H1 (cell line): ENCODE data around the gene DVL2. TPM values are rescaled to one million over a fixed set of nuclear protein-coding genes. Genes with fewer than 3 reads are reported as not detected.

Experiments
- BCL11A ChIP-seq, 2 experiments: IDR thresholded peaks; one replicate each; pipeline ENCODE4 v1.6.1; 2011; ENCODE audit warnings: low read depth in 2 of 2, low read length in 2 of 2, mild to moderate bottlenecking in 2 of 2
- EP300 ChIP-seq, 2 experiments: IDR thresholded peaks; 1 replicate in 1 of 2; 2 replicates in 1 of 2; pipeline ENCODE4 v1.6.1; 2011 to 2012; ENCODE audit warnings: low read depth in 2 of 2, low read length in 2 of 2, mild to moderate bottlenecking in 2 of 2, borderline replicate concordance in 1 of 2, inconsistent platforms in 1 of 2, moderate library complexity in 1 of 2
- FOSL1 ChIP-seq: IDR thresholded peaks from 2 replicates; pipeline ENCODE4 v1.6.1; 2011; ENCODE audit warnings: mild to moderate bottlenecking, low read depth, low read length, moderate library complexity; ENCODE audit not compliant: insufficient read depth
- GABPA ChIP-seq: IDR thresholded peaks from 2 replicates; pipeline ENCODE4 v1.6.1; 2011; ENCODE audit warnings: mild to moderate bottlenecking, low read length, moderate library complexity, borderline replicate concordance; ENCODE audit not compliant: insufficient read depth
- JUND ChIP-seq: IDR thresholded peaks from 2 replicates; pipeline ENCODE4 v1.6.1; 2011; ENCODE audit warnings: mild to moderate bottlenecking, improper control_type of control experiment, low read length
- KDM5A ChIP-seq: fragments of 200-600 bp; IDR thresholded peaks from 2 replicates; pipeline ENCODE4 v1.7.1; 2012; ENCODE audit warnings: mild to moderate bottlenecking, low read length, inconsistent platforms, mixed read lengths
- MAFK ChIP-seq: IDR thresholded peaks from 2 replicates; pipeline ENCODE4 v1.6.1; 2012; ENCODE audit warnings: low read depth, mild to moderate bottlenecking, improper control_type of control experiment, low read length
- POU5F1 ChIP-seq: IDR thresholded peaks from 2 replicates; pipeline ENCODE4 v1.6.1; 2011; ENCODE audit warnings: low read depth, mild to moderate bottlenecking, low read length, moderate library complexity
- RBBP5 ChIP-seq: IDR thresholded peaks from 2 replicates; pipeline ENCODE4 v1.7.1; 2012; ENCODE audit warnings: low read depth, mild to moderate bottlenecking, inconsistent platforms, low read length, moderate library complexity, borderline replicate concordance
- SAP30 ChIP-seq: fragments of 300-600 bp; sonication (generic); IDR thresholded peaks from 2 replicates; pipeline ENCODE4 v1.7.1; 2012; ENCODE audit warnings: low read length, moderate library complexity, mild to moderate bottlenecking, inconsistent platforms; ENCODE audit not compliant: insufficient read depth, insufficient replicate concordance
- SIN3A ChIP-seq, 2 experiments: IDR thresholded peaks in 1 of 2; conservative IDR thresholded peaks in 1 of 2; 2 replicates each; pipeline ENCODE4 v1.6.1; 2011 to 2012; ENCODE audit warnings: low read length in 2 of 2, improper control_type of control experiment in 1 of 2, low read depth in 1 of 2, mild to moderate bottlenecking in 1 of 2
- SP1 ChIP-seq: IDR thresholded peaks from 2 replicates; pipeline ENCODE4 v1.6.1; 2011; ENCODE audit warnings: low read depth, low read length
- SP2 ChIP-seq: IDR thresholded peaks from 2 replicates; pipeline ENCODE4 v1.6.1; 2012; ENCODE audit warnings: mild to moderate bottlenecking, low read length, inconsistent platforms
- SP4 ChIP-seq: IDR thresholded peaks from 2 replicates; pipeline ENCODE4 v1.6.1; 2012; ENCODE audit warnings: low read length, inconsistent platforms
- SRF ChIP-seq: IDR thresholded peaks from 2 replicates; pipeline ENCODE4 v1.6.1; 2011; ENCODE audit warnings: mild to moderate bottlenecking, low read depth, low read length, moderate library complexity
- SUZ12 ChIP-seq: fragments of 200-600 bp; sonication (generic); IDR thresholded peaks from 2 replicates; pipeline ENCODE4 v1.6.1; 2012; ENCODE audit warnings: mild to moderate bottlenecking, inconsistent platforms, low read length, moderate library complexity, mixed read lengths
- TAF1 ChIP-seq: IDR thresholded peaks from 2 replicates; pipeline ENCODE4 v1.6.1; 2011; ENCODE audit warnings: mild to moderate bottlenecking, low read depth, low read length
- TBP ChIP-seq: IDR thresholded peaks from 2 replicates; pipeline ENCODE4 v1.6.1; 2011; ENCODE audit warnings: low read depth, low read length, improper control_type of control experiment
- TEAD4 ChIP-seq: IDR thresholded peaks from 2 replicates; pipeline ENCODE4 v1.6.1; 2012; ENCODE audit warnings: low read depth, low read length, inconsistent platforms, mixed read lengths
- ZNF274 ChIP-seq: IDR thresholded peaks from 2 replicates; pipeline ENCODE4 v1.7.0; 2012; ENCODE audit warnings: low read length, borderline replicate concordance; ENCODE audit errors: extremely low read depth
- polyA plus RNA-seq, 7 experiments: library from polyadenylated mRNA; depleted of rRNA in 3 of 7; stranded (reverse) in 5 of 7; unstranded in 2 of 7; fragments of >200 nt in 5 of 7; fragments of 200-250 nt in 2 of 7; gene quantifications; 1 replicate in 5 of 7; 2 replicates in 1 of 7; 4 replicates in 1 of 7; pipeline versions ENCODE4 v1.2.1 to v1.2.3, GENCODE V29; 2011 to 2013; ENCODE audit warnings: missing spikeins in 2 of 7, mixed read lengths in 2 of 7
- total RNA-seq: library from RNA; stranded (reverse); fragmentation: NEBNext Ultra II Directional; extraction: Animal tissue kit (Norgen Biotek cat#: 25700); gene quantifications from 2 replicates; pipeline ENCODE4 v1.2.1, GENCODE V29; 2021
- TF ChIP-seq, protein P1 (sequence below): IDR thresholded peaks from 2 replicates; pipeline ENCODE4 v1.6.1; 2012; ENCODE audit warnings: low read length, inconsistent platforms

The DVL2 gene
- total and polyA plus RNA-seq, 2 of the 8 experiments (the other 6 are each of a cell fraction or from before 2014, with no cell fraction given) = 19.0 to 59.6 TPM

DNA sequence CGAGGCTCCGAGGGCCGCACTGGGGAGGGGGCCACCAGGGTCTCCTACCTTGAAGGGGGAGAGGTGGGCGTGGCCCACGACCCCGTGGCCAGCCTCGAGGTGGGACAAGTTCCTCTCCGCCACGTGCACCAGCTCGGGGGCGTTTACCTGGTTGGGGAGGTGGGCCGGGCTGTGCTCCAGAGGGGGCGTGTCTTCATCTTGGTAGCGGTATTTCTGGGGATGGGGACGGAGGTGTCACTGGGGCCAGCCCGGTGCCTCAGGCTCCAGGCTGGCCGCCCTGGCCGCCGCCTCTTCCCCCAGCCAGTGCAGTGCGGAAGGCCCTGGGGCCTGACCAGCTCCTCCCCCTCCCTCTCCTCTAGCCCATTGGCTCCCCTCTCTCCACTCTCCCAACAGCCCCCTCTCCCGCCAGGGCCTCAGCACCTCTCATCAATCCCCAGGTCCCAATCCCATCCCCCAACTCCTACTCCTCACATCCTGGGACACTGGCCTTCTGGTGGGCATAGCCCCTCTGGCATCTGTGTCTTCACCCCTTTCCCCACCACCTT is 26.2 kb downstream of the DVL2 start (continued):
- TF ChIP-seq TAF1 = no peak
- peak; percentile 55; the same call in 1 of the 2 replicates for TF ChIP-seq SP1
- no peak for TF ChIP-seq SRF
- TF ChIP-seq JUND = no peak
- TF ChIP-seq TEAD4 = no peak
- TF ChIP-seq EP300 (IDR thresholded peaks at IDR 0.05; ENCODE audit: borderline replicate concordance in 1 of 2, low read depth in 2 of 2, low read length in 2 of 2) = no peak
- no peak for TF ChIP-seq GABPA
- TF ChIP-seq BCL11A (IDR thresholded peaks at IDR 0.05; ENCODE audit: low read depth in 2 of 2, low read length in 2 of 2) = no peak
- peak; percentile 42; the same call in 1 of the 2 replicates for TF ChIP-seq SUZ12
- TF ChIP-seq MAFK = no peak
- TF ChIP-seq RBBP5 = 0 out of 2 replicates have a peak, but pooled peaks have one; percentile 72
- no peak for TF ChIP-seq SP4
- no peak for TF ChIP-seq POU5F1
- no peak for TF ChIP-seq KDM5A
- TF ChIP-seq SAP30 = no peak
- no peak for TF ChIP-seq ZNF274
- TF ChIP-seq SP2 = no peak
- peak in 1 of 2 experiments; percentile 41; a peak in 1 of 4 replicates for TF ChIP-seq SIN3A (conservative IDR thresholded peaks at IDR 0.05 in 1 of 2, IDR thresholded peaks at IDR 0.05 in 1 of 2; ENCODE audit: low read depth in 1 of 2, low read length in 2 of 2)
- no peak for TF ChIP-seq FOSL1
- 0 out of 2 replicates have a peak, but pooled peaks have one; percentile 15 for TF ChIP-seq TBP
- TF ChIP-seq, protein P1, sequence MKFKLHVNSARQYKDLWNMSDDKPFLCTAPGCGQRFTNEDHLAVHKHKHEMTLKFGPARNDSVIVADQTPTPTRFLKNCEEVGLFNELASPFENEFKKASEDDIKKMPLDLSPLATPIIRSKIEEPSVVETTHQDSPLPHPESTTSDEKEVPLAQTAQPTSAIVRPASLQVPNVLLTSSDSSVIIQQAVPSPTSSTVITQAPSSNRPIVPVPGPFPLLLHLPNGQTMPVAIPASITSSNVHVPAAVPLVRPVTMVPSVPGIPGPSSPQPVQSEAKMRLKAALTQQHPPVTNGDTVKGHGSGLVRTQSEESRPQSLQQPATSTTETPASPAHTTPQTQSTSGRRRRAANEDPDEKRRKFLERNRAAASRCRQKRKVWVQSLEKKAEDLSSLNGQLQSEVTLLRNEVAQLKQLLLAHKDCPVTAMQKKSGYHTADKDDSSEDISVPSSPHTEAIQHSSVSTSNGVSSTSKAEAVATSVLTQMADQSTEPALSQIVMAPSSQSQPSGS = no peak
